GM10847 (cell line): Measurements from ENCODE around the gene GGT6.

Source experiments
- POLR2A ChIP-seq: IDR thresholded peaks from 2 replicates; pipeline ENCODE4 v1.6.1; 2011; ENCODE audit not compliant: insufficient read length; ENCODE audit errors: extremely low read depth

GGT6 gene

GRCh38 chr17:4548061-4548461 is 12.3 kb downstream of the GGT6 start:
- TF ChIP-seq POLR2A, result no peak

- no peak for TF ChIP-seq POLR2A
Measured at GRCh38 chr17:4547118-4547906, 13.1 kb downstream of the GGT6 start.

GRCh38 chr17:4545217-4545951 is 15.0 kb downstream of the GGT6 start:
- no peak for TF ChIP-seq POLR2A

- no peak for TF ChIP-seq POLR2A
Measured at GRCh38 chr17:4544951-4545216, 15.5 kb downstream of the GGT6 start.

- TF ChIP-seq POLR2A, result no peak
Measured at GRCh38 chr17:4544135-4544950, 16.0 kb downstream of the GGT6 start.

GRCh38 chr17:4543557-4544026 is 16.8 kb downstream of the GGT6 start:
- no peak for TF ChIP-seq POLR2A

- TF ChIP-seq POLR2A, result no peak
Measured at GRCh38 chr17:4542726-4543191, 17.6 kb downstream of the GGT6 start.

- TF ChIP-seq POLR2A, result no peak
Measured at GRCh38 chr17:4542003-4542725, 18.2 kb downstream of the GGT6 start.

GRCh38 chr17:4541328-4542002 is 18.9 kb downstream of the GGT6 start:
- TF ChIP-seq POLR2A, result no peak

- no peak for TF ChIP-seq POLR2A
Measured at GRCh38 chr17:4540687-4541327, 19.6 kb downstream of the GGT6 start.

GRCh38 chr17:4540224-4540651 is 20.1 kb downstream of the GGT6 start:
- TF ChIP-seq POLR2A, result no peak

GRCh38 chr17:4539576-4540223 is 20.7 kb downstream of the GGT6 start:
- TF ChIP-seq POLR2A, result no peak

GRCh38 chr17:4539025-4539424 is 21.4 kb downstream of the GGT6 start:
- TF ChIP-seq POLR2A, result no peak

- no peak for TF ChIP-seq POLR2A
Measured at GRCh38 chr17:4538236-4539002, 22.0 kb downstream of the GGT6 start.
